ENCODE data around the gene LIAS.

DNA sequence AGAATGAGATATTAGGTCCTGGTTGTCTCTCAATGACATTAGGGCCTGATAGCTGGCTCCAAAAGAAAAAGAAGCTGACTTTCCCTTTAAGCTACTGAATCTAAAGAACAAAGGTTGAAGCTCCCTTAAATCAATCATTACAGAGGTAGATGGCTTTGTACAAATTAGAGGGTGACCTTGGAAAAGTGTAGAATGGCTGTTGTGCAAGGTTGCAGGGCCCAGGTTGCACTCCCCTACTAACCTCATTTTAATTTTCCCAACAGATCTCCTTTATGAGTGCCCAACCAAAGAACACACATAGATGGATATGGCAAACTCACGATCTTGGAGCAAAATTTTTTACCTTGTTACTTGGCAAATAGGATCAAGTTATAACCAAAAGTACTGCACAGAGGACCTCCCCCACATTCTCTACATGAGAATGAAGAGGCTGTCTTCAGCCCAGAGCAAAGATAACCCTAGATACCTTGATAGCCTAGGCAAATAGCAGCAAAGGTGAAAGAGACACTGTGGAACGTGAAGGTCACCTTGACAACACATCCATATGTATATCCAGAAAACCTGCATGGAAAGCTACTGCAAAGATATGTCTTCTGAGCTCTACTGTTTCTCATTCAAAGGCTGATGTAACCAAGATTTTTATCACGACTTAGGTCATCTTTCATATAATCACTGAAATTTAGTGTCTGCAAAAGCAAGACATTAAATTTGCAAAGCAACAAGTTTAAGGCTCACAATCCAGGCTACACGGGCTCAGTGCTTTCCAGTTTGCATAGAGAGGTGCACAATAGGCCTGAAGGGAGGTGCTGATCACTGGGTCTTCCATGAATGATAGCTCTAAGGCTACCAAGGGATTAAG lies 29.2 kb upstream of the LIAS start:
- TF ChIP-seq, protein P1, sequence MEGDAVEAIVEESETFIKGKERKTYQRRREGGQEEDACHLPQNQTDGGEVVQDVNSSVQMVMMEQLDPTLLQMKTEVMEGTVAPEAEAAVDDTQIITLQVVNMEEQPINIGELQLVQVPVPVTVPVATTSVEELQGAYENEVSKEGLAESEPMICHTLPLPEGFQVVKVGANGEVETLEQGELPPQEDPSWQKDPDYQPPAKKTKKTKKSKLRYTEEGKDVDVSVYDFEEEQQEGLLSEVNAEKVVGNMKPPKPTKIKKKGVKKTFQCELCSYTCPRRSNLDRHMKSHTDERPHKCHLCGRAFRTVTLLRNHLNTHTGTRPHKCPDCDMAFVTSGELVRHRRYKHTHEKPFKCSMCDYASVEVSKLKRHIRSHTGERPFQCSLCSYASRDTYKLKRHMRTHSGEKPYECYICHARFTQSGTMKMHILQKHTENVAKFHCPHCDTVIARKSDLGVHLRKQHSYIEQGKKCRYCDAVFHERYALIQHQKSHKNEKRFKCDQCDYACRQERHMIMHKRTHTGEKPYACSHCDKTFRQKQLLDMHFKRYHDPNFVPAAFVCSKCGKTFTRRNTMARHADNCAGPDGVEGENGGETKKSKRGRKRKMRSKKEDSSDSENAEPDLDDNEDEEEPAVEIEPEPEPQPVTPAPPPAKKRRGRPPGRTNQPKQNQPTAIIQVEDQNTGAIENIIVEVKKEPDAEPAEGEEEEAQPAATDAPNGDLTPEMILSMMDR (IDR thresholded peaks at IDR 0.05): no peak
- TF ChIP-seq POLR2A (IDR thresholded peaks at IDR 0.05): no peak
